Superior temporal gyrus (tissue), 1 donor: ENCODE measurements around the gene POLRMT.
"Not testable (repeated sequence)": the region's sequence is repeated elsewhere in the genome, so short reads cannot be mapped to it uniquely, and the experiment has no call there.

Source experiments
- DNase-seq: peaks from one replicate; pipeline ENCODE4 v3.0.0-alpha.2; 2016; ENCODE audit errors: extremely low spot score

POLRMT gene

DNA sequence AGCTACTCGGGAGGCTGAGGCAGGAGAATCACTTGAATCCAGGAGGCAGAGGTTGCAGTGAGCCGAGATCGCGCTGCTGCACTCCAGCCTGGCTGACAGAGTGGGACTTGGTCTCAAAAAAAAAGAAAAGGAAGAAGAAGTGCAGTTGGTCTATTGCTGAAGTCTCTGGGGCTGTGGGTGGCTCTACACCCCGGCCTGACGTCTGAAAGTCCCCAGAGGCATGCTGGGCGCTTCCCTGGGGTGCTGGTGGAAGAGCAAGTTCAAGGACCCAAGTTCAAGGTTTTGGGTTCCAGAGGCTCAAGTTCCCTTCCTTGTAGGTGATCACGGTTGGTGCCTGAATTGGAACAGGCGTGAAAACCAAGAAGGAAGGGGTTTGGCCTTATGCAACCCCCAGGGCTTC is 39.8 kb downstream of the POLRMT start:
- no peak for DNase-seq

DNA sequence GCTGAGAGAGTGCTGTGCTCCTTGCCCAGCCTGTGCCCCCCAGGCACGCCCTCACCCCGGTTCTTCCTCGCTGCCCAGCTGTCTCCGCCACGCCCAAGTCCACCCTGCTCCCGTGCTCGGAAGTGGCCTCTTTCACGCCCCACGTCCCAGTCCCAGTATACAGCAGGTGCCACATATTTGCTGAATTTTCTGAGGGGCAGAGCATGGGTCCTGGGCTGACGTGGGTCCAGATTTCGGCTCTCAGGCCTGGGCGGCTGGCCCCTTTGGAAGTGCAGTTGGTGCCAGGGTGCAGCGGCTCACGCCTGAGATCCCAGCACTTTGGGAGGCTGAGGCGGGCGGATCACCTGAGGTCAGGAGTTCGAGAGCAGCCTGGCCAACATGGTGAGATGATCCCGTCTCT is 40.3 kb downstream of the POLRMT start:
- DNase-seq: no peak

- DNase-seq: no peak
Observed at GRCh38 chr19:592101-592500, 41.2 kb downstream of the POLRMT start.

- no peak for DNase-seq
Observed at GRCh38 chr19:591099-591958, 42.0 kb downstream of the POLRMT start.

DNA sequence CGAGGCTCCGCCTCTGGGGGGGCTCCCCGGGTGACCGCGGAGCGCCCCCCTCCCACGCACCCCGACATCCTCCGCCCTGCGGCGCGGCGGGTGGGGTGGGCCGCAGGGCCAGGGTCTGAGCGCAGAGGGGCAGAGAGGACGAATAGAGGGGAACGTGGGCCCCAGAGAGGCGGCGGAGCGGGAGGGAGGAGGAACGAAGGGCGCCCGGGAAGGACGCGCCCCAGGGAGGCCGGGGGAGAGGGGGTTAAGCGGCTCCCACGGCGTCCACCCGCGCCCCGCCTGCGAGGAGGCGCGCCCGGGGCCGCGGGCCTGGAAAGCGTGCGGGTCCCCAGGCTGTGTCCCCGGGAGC is 42.6 kb downstream of the POLRMT start:
- no peak for DNase-seq

DNA sequence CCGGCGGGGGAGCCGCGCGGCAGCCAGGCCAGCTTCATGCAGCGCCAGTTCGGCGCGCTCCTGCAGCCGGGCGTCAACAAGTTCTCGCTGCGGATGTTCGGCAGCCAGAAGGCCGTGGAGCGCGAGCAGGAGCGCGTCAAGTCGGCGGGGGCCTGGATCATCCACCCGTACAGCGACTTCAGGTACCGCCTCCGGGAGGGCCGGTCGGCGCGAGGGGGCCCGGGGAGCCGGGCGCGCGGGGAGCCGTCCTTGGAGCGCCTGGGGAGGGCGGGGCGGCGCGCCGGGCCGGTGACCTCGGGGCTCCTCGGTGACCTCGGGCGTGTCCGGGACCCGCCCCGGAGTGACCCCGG is 43.0 kb downstream of the POLRMT start:
- DNase-seq: no peak

DNA sequence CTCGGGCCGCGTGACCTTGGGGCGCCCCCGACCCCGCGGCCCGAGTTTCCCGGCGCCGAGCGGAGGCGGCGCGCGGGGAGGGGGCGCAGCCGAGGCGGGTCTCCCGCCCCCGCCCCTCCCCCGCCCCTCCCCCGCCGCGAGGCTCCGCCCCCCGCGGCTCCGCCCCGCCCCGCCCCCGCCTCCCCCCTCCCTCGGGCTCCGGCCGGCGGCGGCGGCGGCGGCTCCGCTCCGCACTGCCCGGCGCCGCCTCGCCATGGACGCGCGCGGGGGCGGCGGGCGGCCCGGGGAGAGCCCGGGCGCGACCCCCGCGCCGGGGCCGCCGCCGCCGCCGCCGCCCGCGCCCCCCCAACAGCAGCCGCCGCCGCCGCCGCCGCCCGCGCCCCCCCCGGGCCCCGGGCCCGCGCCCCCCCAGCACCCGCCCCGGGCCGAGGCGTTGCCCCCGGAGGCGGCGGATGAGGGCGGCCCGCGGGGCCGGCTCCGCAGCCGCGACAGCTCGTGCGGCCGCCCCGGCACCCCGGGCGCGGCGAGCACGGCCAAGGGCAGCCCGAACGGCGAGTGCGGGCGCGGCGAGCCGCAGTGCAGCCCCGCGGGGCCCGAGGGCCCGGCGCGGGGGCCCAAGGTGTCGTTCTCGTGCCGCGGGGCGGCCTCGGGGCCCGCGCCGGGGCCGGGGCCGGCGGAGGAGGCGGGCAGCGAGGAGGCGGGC is 43.5 kb downstream of the POLRMT start, which contains the start of gene HCN2:
TSS of gene HCN2 (plus strand) at position 189 of the 703 bp plus-strand sequence. CDS start at position 254, 65 bp downstream.
- DNase-seq: no peak

DNA sequence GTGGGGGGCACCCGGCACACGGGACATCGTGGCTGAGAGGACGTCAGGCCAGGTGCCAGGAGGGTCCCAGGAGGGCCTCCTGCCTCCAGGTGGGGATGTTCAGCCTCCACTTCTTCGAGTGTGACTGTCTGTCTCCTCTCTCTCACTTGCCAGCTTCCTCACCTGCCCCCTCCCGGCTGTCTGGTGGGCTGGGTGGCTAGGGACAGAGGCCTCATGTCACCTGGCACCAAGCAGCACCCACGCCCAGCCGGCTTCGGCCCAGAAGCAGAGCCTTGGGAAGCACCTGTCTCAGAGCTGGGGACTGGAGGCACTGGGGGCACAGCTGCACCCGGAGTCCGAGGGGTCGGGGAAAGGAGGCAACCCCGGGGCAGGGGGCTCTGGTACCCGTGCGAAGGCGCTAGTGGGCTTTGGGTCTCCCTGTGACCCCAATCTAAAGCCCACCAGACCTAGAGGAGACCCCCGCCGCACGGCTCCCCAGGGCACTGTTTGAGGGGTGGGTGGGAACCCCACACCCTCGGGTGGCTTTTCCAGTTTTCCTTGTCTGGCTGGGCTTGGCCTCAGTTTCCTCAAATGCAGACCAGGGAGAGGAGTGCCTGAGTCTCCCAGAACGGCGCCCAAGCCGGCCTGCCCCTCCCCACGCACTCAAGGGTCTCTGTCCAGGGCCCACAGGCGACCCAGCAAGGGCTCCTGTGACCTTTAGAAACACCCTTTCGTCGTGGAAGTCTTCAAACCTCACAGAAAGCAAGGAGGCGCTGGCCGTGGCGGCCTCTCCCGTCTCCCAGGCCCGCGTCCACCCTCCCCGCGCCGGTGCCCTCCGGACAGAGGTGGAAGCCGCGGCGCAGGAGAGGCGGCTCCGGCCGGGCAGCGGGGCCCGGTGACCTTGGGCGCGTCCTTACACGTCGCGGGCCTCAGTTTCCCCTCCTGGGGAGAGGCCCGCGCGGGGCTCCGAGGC is 44.3 kb downstream of the POLRMT start:
- peak; percentile 29 for DNase-seq

DNA sequence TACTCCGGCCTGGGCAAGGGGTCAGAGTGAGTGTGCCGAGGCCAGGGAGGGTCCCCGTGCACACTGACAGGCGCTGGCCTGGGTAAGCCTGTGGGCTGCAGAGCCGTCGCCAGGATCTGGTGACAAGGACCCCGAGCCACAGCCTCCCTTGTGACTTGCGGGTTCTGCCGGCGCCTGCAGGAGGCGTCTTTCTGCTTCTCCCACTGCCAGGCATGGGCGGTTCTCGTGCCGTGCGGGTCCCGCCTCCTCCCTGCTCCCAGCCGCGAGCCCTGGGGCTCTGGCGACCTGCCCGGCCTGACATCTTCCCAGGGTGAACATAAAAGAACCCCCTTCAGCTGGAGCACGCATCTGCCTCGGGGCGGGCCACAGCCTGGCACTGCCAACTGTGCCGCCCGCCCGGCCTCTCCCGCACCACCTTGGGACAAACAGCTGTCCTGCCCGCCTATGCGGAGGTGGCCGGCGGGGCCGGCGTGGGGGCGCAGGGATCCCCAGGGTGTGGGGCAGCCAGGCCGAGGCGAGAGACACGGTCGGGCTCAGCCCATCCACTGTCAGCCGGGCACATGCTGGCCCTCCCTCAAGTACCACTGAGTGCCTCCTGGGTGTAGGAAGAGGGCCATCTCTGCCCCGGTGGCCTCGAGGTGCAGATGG is 45.1 kb downstream of the POLRMT start:
- peak; percentile 89 for DNase-seq

GRCh38 chr19:585551-586110 is 47.7 kb downstream of the POLRMT start:
- DNase-seq: no peak

DNA sequence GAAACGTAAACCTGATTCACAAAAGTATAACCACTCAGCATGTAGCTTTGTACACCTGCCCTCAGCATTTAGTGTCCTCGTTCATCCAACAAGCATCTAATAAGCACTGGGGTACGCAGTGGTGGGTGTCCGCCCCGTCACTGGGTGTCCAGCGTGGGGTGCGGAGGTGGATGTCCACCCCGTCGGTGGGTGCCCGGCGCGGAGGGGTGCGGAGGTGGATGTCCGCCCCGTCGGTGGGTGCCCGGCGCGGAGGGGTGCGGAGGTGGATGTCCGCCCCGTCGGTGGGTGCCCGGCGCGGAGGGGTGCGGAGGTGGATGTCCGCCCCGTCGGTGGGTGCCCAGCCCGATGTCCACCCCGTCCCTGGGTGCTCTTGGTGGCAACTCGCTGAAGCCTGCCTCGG is 48.2 kb downstream of the POLRMT start:
- not testable (repeated sequence) for DNase-seq

DNA sequence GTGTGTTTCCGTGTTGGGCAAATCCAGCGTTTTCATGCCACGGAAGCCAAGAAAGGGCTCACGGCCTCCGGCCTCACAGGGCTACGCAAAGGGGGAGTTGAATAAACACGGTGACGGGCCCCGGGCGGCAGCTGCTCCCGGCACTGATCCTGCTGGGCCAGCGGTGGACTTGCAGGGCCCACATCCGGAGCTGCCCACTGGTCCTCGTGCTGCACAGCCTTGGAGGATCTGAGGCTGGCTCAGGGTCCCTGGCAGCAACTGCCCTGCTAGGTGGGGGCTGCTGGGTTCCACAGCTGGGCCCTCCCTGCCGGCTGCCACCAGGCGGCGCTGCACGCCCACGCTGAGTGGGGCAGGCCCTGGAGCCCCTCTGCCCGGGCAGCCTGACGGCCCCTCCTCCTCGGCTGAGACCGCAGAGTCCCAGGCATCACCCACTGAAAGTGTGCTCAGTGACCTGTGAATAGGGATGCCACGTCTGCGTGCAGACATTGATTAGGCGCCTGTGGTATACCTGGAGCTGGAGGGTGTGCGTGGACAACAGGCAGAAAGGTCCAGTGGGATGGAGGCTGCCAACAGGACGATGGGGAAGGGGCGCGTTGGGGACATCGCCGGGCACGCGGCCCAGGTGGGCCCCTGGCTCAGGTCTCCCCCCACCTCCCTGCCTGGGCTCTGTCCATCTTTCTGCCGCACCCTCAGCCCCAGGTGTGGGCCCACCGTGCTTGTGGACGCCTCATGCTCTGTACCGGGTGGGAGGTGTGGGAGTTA is 48.9 kb downstream of the POLRMT start:
- DNase-seq: peak; percentile 58

- DNase-seq: no peak
Observed at GRCh38 chr19:583968-584239, 49.4 kb downstream of the POLRMT start.

- DNase-seq: no peak
Observed at GRCh38 chr19:583198-583967, 50.0 kb downstream of the POLRMT start.

DNA sequence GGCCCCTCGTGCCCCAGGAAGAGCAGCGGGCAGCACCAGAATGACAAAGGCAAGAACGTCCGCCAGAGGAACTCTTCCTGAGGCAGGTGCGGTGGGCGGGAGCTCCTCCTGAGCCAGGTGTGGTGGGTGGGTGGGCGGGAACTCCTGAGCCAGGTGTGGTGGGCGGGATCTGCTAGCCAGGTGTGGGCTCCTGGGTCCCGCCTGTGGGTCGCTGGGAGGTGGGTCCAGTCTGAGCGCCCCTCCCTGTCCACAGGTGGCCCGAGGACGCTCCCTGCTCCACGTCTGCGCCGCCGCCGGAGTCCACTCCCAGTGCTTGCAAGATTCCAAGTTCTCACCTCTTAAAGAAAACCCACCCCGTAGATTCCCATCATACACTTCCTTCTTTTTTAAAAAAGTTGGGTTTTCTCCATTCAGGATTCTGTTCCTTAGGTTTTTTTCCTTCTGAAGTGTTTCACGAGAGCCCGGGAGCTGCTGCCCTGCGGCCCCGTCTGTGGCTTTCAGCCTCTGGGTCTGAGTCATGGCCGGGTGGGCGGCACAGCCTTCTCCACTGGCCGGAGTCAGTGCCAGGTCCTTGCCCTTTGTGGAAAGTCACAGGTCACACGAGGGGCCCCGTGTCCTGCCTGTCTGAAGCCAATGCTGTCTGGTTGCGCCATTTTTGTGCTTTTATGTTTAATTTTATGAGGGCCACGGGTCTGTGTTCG is 50.7 kb downstream of the POLRMT start:
- DNase-seq: no peak

- no peak for DNase-seq
Observed at GRCh38 chr19:581399-582111, 51.8 kb downstream of the POLRMT start.

GRCh38 chr19:580274-580835 is 53.0 kb downstream of the POLRMT start:
- no peak for DNase-seq

DNA sequence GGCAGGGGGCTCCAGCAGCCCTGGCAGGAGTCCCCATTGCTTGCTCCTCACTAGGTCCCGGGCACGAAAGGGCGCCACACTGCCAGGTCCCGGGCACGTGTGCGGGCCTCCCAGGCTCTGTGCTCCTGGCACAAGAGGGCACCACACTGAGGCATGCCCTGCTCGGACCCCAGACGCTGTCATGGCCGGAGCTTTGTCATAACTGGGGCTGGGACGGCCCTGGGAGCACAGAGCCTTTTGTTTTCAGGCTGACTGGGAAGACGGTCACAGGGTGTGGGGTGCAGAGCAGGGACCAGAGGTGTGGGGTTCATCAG is 53.5 kb downstream of the POLRMT start:
- DNase-seq: no peak
